Uterus (tissue), 2 donors: ENCODE measurements around the gene PIGK.

Experiments used
- CTCF ChIP-seq, 4 experiments: fragments of 200-600 bp in 2 of 4; fragments of 450-650 bp in 2 of 4; sonication (generic) in 2 of 4; IDR thresholded peaks; one replicate each; pipeline ENCODE4 v1.5.1; 2016 to 2019; ENCODE audit warnings: antibody characterized with exemption in 4 of 4, mild to moderate bottlenecking in 2 of 4, moderate library complexity in 1 of 4
- POLR2A ChIP-seq, 2 donors: fragments of 450-650 bp; IDR thresholded peaks; one replicate each; pipeline ENCODE4 v1.6.1; 2016; ENCODE audit warnings: antibody characterized with exemption in 2 of 2, mild to moderate bottlenecking in 1 of 2, moderate library complexity in 1 of 2

DNA sequence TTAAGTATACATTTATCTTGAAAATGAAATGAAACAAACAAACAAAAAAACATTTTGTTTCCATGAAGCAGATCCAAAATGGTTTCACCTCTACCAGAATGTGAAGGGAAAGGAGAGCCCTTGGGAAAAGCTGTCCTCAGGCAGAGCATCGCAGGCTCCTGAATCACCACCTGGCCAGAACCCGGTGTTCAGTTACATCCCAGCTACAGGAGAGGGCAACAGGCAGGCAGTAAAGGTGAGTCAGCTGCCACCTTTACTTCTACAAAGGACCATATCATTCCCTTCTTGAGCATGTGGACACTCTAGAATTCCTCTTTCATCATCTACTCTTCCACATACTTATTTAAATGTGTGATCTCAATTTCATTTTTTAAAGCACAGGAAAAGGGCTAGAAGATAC, 151.2 kb downstream of the PIGK start:
- TF ChIP-seq CTCF (IDR thresholded peaks at IDR 0.05) (no peak), POLR2A (IDR thresholded peaks at IDR 0.05) (no peak)
